Measurements from ENCODE around the gene GEMIN7. TPM values are rescaled to one million over a fixed set of nuclear protein-coding genes. Genes with fewer than 3 reads are reported as not detected.

Gene GEMIN7
- total RNA-seq, 1 donor from 2014 or later: 16.1 TPM

- Histone ChIP-seq H3K9me3 (no peaks in the 10 kb centered on the region), H3K27ac (no peak overlapping the region), H3K36me3 (peaks cover 58% of the 10 kb centered on the region), H3K27me3 (ENCODE audit: low read depth) (no peaks in the 10 kb centered on the region), H3K4me3 (no peak overlapping the region), H3K4me1 (peaks cover 16% of the 10 kb centered on the region)
- ATAC-seq (no peak), DNase-seq (no peak)
- intact Hi-C loops (cut with DNase I): no loop called here
- no peak for TF ChIP-seq CTCF (IDR thresholded peaks at IDR 0.05)
These were observed 7.5 kb upstream of the GEMIN7 start for GRCh38 chr19:45071545-45071938.

GRCh38 chr19:45071969-45072790 lies 6.9 kb upstream of the GEMIN7 start:
- no peak overlapping the region for H3K27ac ChIP-seq
- no peak for ATAC-seq
- H3K4me1 ChIP-seq: peaks cover 23% of the 10 kb centered on the region
- H3K4me3 ChIP-seq: no peak overlapping the region
- intact Hi-C loops (cut with DNase I): no loop called here
- TF ChIP-seq CTCF (IDR thresholded peaks at IDR 0.05): no peak
- no peaks in the 10 kb centered on the region for H3K9me3 ChIP-seq
- peaks cover 52% of the 10 kb centered on the region for H3K36me3 ChIP-seq
- H3K27me3 ChIP-seq (ENCODE audit: low read depth): no peaks in the 10 kb centered on the region
- no peak for DNase-seq

GRCh38 chr19:45074744-45075300 lies 4.2 kb upstream of the GEMIN7 start:
- H3K27ac ChIP-seq: peak overlapping the region; percentile 84
- DNase-seq: no peak
- H3K4me3 ChIP-seq: peak overlapping the region; percentile 76
- peaks cover 41% of the 10 kb centered on the region for H3K4me1 ChIP-seq
- H3K9me3 ChIP-seq: no peaks in the 10 kb centered on the region
- no peak for ATAC-seq
- peaks cover 25% of the 10 kb centered on the region for H3K36me3 ChIP-seq
- no peak for TF ChIP-seq CTCF (IDR thresholded peaks at IDR 0.05)
- H3K27me3 ChIP-seq (ENCODE audit: low read depth): no peaks in the 10 kb centered on the region
- intact Hi-C loops (cut with DNase I): no loop called here

GRCh38 chr19:45075301-45076028 lies 3.6 kb upstream of the GEMIN7 start:
- no peak for TF ChIP-seq CTCF (IDR thresholded peaks at IDR 0.05)
- ATAC-seq (peak; percentile 87 to 91), DNase-seq (peak; percentile 95)
- Histone ChIP-seq H3K27ac (peak overlapping the region; percentile 84), H3K4me3 (peak overlapping the region; percentile 76), H3K9me3 (no peaks in the 10 kb centered on the region), H3K4me1 (peaks cover 47% of the 10 kb centered on the region), H3K27me3 (ENCODE audit: low read depth) (no peaks in the 10 kb centered on the region), H3K36me3 (peaks cover 19% of the 10 kb centered on the region)
- intact Hi-C loops (cut with DNase I): no loop called here

GRCh38 chr19:45076029-45076850 lies 2.8 kb upstream of the GEMIN7 start, which contains the start of gene ZNF296:
Gene ZNF296, minus strand, starts transcription at chr19:45076478. Its CDS starts 105 bp downstream, at chr19:45076373.
- Histone ChIP-seq H3K36me3 (peaks cover 11% of the 10 kb centered on the region), H3K27me3 (ENCODE audit: low read depth) (no peaks in the 10 kb centered on the region), H3K4me3 (peak within 1 kb of the TSS; percentile 76), H3K9me3 (no peaks in the 10 kb centered on the region), H3K4me1 (peaks cover 53% of the 10 kb centered on the region), H3K27ac (peak within 1 kb of the TSS; percentile 84)
- DNase-seq (peak; percentile 91), ATAC-seq (peak; percentile 82 to 85)
- intact Hi-C loops (cut with DNase I): no loop called here
- TF ChIP-seq CTCF (IDR thresholded peaks at IDR 0.05): no peak

All from lower lobe of right lung (tissue), 2 donors.